Kidney epithelial cell (primary cell): ENCODE results near the gene DLG2. TPM values are rescaled to one million over a fixed set of nuclear protein-coding genes. Genes with fewer than 3 reads are reported as not detected.
A peak's percentile ranks its signal among the peaks of the same experiment; 100 is the strongest.

ENCODE experiments used
- DNase-seq: peaks from one replicate; pipeline ENCODE4 v3.0.0-alpha.2; 2010; ENCODE audit warnings: low read depth
- H3K27me3 ChIP-seq: 2 replicates; pipeline ENCODE4 v1.6.0; 2011; ENCODE audit warnings: low read length; ENCODE audit not compliant: control insufficient read depth, insufficient read depth
- H3K36me3 ChIP-seq: 2 replicates; pipeline ENCODE4 v1.5.1; 2011; ENCODE audit warnings: low read length; ENCODE audit not compliant: control insufficient read depth, insufficient read depth
- H3K4me3 ChIP-seq: 2 replicates; pipeline ENCODE4 v1.5.1; 2011; ENCODE audit warnings: low read depth, mild to moderate bottlenecking, control low read depth, low read length
- total RNA-seq: library from RNA; depleted of rRNA; stranded (reverse); fragments of >200 nt; gene quantifications from 2 replicates; pipeline ENCODE4 v1.2.3, GENCODE V29; 2015
- TF ChIP-seq, protein P1 (sequence below): IDR thresholded peaks from 2 replicates; pipeline ENCODE4 v1.5.1; 2011; ENCODE audit warnings: mild to moderate bottlenecking, moderate library complexity, low read length, control low read depth, inconsistent platforms; ENCODE audit not compliant: insufficient read depth, poor library complexity, severe bottlenecking

The DLG2 gene
- total RNA-seq, 1 donor from 2014 or later, result 0.75 TPM

GRCh38 chr11:85180528-85180927, 446.6 kb downstream of the DLG2 start:
- H3K4me3 ChIP-seq, result no peak overlapping the region
- H3K36me3 ChIP-seq, result no peaks in the 10 kb centered on the region
- TF ChIP-seq, protein P1, sequence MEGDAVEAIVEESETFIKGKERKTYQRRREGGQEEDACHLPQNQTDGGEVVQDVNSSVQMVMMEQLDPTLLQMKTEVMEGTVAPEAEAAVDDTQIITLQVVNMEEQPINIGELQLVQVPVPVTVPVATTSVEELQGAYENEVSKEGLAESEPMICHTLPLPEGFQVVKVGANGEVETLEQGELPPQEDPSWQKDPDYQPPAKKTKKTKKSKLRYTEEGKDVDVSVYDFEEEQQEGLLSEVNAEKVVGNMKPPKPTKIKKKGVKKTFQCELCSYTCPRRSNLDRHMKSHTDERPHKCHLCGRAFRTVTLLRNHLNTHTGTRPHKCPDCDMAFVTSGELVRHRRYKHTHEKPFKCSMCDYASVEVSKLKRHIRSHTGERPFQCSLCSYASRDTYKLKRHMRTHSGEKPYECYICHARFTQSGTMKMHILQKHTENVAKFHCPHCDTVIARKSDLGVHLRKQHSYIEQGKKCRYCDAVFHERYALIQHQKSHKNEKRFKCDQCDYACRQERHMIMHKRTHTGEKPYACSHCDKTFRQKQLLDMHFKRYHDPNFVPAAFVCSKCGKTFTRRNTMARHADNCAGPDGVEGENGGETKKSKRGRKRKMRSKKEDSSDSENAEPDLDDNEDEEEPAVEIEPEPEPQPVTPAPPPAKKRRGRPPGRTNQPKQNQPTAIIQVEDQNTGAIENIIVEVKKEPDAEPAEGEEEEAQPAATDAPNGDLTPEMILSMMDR, result no peak
- no peaks in the 10 kb centered on the region for H3K27me3 ChIP-seq
- DNase-seq, result no peak

DNA sequence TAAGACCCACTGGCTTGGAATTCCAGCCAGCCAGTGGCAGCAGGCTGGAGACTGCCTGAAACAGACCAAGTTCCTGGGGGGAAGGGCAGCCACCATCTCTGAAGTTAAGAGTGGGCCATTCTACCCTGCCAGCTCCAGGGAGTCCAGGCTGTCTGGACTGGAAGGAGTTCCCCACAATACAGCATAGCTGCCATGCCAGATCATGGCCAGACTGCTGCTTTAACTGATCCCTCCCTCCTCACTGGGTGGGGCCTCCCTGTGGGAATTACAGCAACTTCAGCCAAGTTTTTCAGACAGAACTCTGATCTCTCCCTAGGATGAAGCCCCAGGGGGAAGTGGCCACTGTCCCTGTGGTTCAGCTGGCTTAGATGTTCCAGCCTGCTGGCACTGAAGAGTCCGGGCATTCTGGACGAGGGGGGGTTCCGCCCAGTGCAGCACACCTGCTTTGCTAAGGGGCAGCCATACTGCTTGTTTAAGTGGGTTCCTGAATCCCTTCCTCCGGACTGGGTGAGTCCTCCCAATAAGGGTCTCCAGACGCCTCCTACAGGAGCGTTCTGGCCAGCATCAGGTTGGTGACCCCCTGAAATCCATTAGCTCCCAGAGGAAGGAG, 455.4 kb downstream of the DLG2 start:
- H3K27me3 ChIP-seq, result no peaks in the 10 kb centered on the region
- TF ChIP-seq, protein P1, result no peak
- no peaks in the 10 kb centered on the region for H3K36me3 ChIP-seq
- H3K4me3 ChIP-seq, result no peak overlapping the region
- no peak for DNase-seq

GRCh38 chr11:85170184-85170583, 457.0 kb downstream of the DLG2 start:
- peak; percentile 41 for DNase-seq
- H3K4me3 ChIP-seq, result no peak overlapping the region

GRCh38 chr11:85167471-85167870, 459.7 kb downstream of the DLG2 start:
- H3K27me3 ChIP-seq, result no peaks in the 10 kb centered on the region
- H3K36me3 ChIP-seq, result no peaks in the 10 kb centered on the region
- DNase-seq, result no peak
- TF ChIP-seq, protein P1, result no peak
- no peak overlapping the region for H3K4me3 ChIP-seq

More at GRCh38 chr11:85170184-85170583, 457.0 kb downstream of the DLG2 start:
- no peaks in the 10 kb centered on the region for H3K36me3 ChIP-seq
- TF ChIP-seq, protein P1, result no peak
- H3K27me3 ChIP-seq, result no peaks in the 10 kb centered on the region

- TF ChIP-seq, protein P1, result no peak
- DNase-seq, result no peak
- Histone ChIP-seq H3K27me3 (no peaks in the 10 kb centered on the region), H3K36me3 (no peaks in the 10 kb centered on the region), H3K4me3 (no peak overlapping the region)
Measured at GRCh38 chr11:85167038-85167437, 460.1 kb downstream of the DLG2 start.

DNA sequence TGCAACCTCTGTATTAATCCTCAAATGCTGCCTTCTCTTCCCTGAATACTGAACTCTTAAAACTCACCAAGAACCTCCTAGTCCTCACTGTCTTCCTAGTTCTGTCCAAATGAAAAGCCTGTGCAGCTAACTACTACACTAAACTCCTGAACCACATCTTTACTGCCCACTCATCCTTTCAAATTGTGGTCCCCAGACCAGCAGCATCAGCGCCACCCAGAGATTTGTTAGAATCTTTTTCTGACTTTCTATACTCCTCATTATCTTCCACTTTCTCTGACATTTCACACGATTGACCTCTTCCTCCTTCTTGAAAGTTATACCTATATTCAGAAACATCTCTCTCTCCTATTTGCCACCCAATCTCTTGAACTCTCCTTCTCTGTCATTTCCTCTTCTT, 461.3 kb downstream of the DLG2 start:
- TF ChIP-seq, protein P1, result no peak
- DNase-seq, result no peak
- H3K36me3 ChIP-seq, result no peaks in the 10 kb centered on the region
- no peak overlapping the region for H3K4me3 ChIP-seq
- no peaks in the 10 kb centered on the region for H3K27me3 ChIP-seq
